Fibroblast of lung (primary cell): ENCODE measurements around the gene CCDC142.

ENCODE experiments used
- EZH2 ChIP-seq: IDR thresholded peaks from 2 replicates; pipeline ENCODE4 v1.5.1; 2012; ENCODE audit warnings: low read length, control low read depth, mild to moderate bottlenecking; ENCODE audit errors: missing control alignments
- TF ChIP-seq, protein P1 (sequence below), 2 donors: IDR thresholded peaks in 1 of 2; conservative IDR thresholded peaks in 1 of 2; 1 replicate in 1 of 2; 2 replicates in 1 of 2; pipeline ENCODE4 v1.5.1; 2011 to 2012; ENCODE audit warnings: low read length in 2 of 2, control low read depth in 1 of 2, inconsistent platforms in 1 of 2, low read depth in 1 of 2, mild to moderate bottlenecking in 1 of 2

DNA sequence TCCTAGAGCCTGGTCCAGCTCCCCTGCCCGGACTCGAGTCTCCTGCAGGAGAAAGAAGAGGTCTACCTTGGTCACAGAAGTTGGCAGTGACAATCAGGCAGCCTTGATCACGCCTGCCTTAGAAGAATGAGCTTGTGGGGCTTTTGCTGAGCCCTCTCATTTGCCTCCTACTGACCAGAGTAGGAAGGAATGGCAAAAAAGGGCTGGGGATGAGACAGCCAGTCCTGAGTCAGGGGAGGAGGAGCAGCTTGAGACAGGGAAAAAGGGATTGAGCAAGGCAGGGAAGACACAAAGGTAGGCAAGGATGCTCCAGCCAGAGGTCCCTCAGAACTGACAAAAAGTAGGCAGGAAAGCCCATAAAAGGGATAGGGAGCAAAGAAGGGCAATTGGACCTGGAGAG lies 55.2 kb downstream of the CCDC142 start:
- TF ChIP-seq, protein P1, sequence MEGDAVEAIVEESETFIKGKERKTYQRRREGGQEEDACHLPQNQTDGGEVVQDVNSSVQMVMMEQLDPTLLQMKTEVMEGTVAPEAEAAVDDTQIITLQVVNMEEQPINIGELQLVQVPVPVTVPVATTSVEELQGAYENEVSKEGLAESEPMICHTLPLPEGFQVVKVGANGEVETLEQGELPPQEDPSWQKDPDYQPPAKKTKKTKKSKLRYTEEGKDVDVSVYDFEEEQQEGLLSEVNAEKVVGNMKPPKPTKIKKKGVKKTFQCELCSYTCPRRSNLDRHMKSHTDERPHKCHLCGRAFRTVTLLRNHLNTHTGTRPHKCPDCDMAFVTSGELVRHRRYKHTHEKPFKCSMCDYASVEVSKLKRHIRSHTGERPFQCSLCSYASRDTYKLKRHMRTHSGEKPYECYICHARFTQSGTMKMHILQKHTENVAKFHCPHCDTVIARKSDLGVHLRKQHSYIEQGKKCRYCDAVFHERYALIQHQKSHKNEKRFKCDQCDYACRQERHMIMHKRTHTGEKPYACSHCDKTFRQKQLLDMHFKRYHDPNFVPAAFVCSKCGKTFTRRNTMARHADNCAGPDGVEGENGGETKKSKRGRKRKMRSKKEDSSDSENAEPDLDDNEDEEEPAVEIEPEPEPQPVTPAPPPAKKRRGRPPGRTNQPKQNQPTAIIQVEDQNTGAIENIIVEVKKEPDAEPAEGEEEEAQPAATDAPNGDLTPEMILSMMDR (conservative IDR thresholded peaks at IDR 0.05 in 1 of 2, IDR thresholded peaks at IDR 0.05 in 1 of 2; ENCODE audit: low read depth in 1 of 2, low read length in 2 of 2) = no peak
- no peak for TF ChIP-seq EZH2
